GM12873 (cell line): ENCODE data around the gene DEDD.

Experiments
- CTCF ChIP-seq: IDR thresholded peaks from 2 replicates; pipeline ENCODE4 v1.5.1; 2012; ENCODE audit warnings: low read depth, mild to moderate bottlenecking, moderate library complexity, low read length, control low read depth; ENCODE audit not compliant: insufficient read depth; ENCODE audit errors: missing control alignments

The DEDD gene

GRCh38 chr1:161132410-161133219 lies at the start of gene DEDD:
TSS of gene DEDD (minus strand) at chr1:161132667. CDS start at chr1:161124462, 8,205 bp downstream.
- peak; percentile 16 for TF ChIP-seq CTCF

GRCh38 chr1:161182214-161182613 lies 49.7 kb upstream of the DEDD start:
- TF ChIP-seq CTCF = no peak

- peak; percentile 41 for TF ChIP-seq CTCF
These were observed 48.2 kb upstream of the DEDD start for GRCh38 chr1:161180639-161181038.

- no peak for TF ChIP-seq CTCF
These were observed 47.2 kb upstream of the DEDD start for GRCh38 chr1:161179698-161180097.

GRCh38 chr1:161177936-161178244 lies 45.4 kb upstream of the DEDD start:
- TF ChIP-seq CTCF = no peak

GRCh38 chr1:161177112-161177935 lies 44.9 kb upstream of the DEDD start, which contains the start of gene B4GALT3:
TSS of gene B4GALT3 (minus strand) at chr1:161177507. CDS start at chr1:161176060, 1,447 bp downstream.
- TF ChIP-seq CTCF = no peak

- no peak for TF ChIP-seq CTCF
These were observed 44.1 kb upstream of the DEDD start for GRCh38 chr1:161176468-161177111.
